GM19438 (cell line): ENCODE data around the gene ZNRF4.

Experiments used
- ATAC-seq: cut with Tn5 transposase; IDR thresholded peaks from one replicate; pipeline ENCODE4 v1.9.1; 2021; ENCODE audit warnings: low read depth; ENCODE audit not compliant: unreplicated experiment

ZNRF4 gene

GRCh38 chr19:5498830-5499550 lies 43.8 kb downstream of the ZNRF4 start:
- ATAC-seq: no peak

- ATAC-seq: no peak
These were observed 46.7 kb downstream of the ZNRF4 start for GRCh38 chr19:5501907-5502306.

DNA sequence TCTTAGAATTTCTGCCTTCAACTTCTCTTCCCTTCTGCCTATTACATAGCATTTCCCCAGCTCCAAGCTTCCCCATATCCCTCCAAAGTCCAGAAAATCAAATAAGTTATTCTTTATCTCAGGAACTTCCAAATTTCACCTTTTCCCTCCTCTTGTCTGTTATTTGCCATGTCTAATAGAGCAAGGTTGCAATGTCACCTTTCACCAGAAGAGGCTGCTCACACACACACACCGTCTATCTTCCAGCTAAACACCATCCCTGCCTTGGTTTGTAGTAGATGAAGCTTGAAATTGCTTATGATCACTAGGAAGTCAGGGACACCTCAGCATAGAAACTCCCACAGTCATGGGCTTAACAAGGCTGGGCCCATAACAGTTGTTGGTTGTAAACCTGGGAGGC lies 48.4 kb downstream of the ZNRF4 start:
- no peak for ATAC-seq

GRCh38 chr19:5504114-5504513 lies 48.9 kb downstream of the ZNRF4 start:
- ATAC-seq: no peak
